Neural crest cell (in vitro differentiated cells): ENCODE measurements around the gene TRAK2. TPM values are rescaled to one million over a fixed set of nuclear protein-coding genes. Genes with fewer than 3 reads are reported as not detected.

Experiments used
- DNase-seq: peaks from one replicate; pipeline ENCODE4 v3.0.0; 2021; ENCODE audit warnings: low read depth, mixed read lengths, low spot score
- H3K27ac Mint-ChIP-seq: one replicate; pipeline ENCODE4 v1.8.0; 2021; ENCODE audit warnings: mild to moderate bottlenecking, mixed read lengths; ENCODE audit not compliant: unreplicated experiment
- H3K27me3 Mint-ChIP-seq: 2 replicates; pipeline ENCODE4 v1.8.0; 2021; ENCODE audit warnings: low read depth, mild to moderate bottlenecking, mixed read lengths
- H3K36me3 Mint-ChIP-seq: 2 replicates; pipeline ENCODE4 v1.8.0; 2021; ENCODE audit warnings: low read depth, mild to moderate bottlenecking, mixed read lengths
- H3K4me1 Mint-ChIP-seq: 2 replicates; pipeline ENCODE4 v1.8.0; 2021; ENCODE audit warnings: mixed read lengths
- H3K4me3 Mint-ChIP-seq: one replicate; pipeline ENCODE4 v1.8.0; 2021; ENCODE audit warnings: mild to moderate bottlenecking, mixed read lengths
- H3K9me3 Mint-ChIP-seq: 2 replicates; pipeline ENCODE4 v1.8.0; 2021; ENCODE audit warnings: mixed read lengths
- total RNA-seq: library from RNA; stranded (reverse); gene quantifications from 2 replicates; pipeline ENCODE4 v1.2.1, GENCODE V29; 2021
- TF ChIP-seq, protein P1 (sequence below): fragments of 200-600 bp; sonication (generic); conservative IDR thresholded peaks from 2 replicates; pipeline ENCODE4 v1.5.0; 2021; ENCODE audit warnings: antibody characterized with exemption, mild to moderate bottlenecking

The TRAK2 gene
- total RNA-seq, 1 donor from 2014 or later = 14.2 TPM

DNA sequence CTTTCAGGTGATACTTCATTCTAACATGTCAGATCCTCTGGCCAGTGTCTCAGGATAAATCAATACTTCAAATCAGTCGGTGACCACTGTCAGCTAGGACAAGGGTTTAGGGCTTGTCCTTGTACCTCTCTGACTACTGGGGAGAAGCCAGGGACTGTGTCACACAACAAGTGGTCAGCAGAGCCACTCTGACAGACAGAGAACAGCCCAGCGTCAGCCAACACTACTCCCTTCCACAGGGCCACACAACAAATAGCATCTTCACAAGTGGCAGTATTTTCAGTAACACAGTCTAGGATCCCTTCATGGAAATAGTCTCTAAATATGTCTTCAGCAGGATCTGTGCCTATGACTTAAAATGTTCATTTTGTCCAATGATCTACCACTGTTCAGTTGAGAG lies 108.3 kb downstream of the TRAK2 start:
- H3K27me3 Mint-ChIP-seq = no peaks in the 10 kb centered on the region
- peaks cover 10% of the 10 kb centered on the region for H3K9me3 Mint-ChIP-seq
- no peak overlapping the region for H3K27ac Mint-ChIP-seq
- H3K36me3 Mint-ChIP-seq = peaks cover 11% of the 10 kb centered on the region
- no peak overlapping the region for H3K4me3 Mint-ChIP-seq
- peaks cover 11% of the 10 kb centered on the region for H3K4me1 Mint-ChIP-seq
- DNase-seq = no peak
- TF ChIP-seq, protein P1, sequence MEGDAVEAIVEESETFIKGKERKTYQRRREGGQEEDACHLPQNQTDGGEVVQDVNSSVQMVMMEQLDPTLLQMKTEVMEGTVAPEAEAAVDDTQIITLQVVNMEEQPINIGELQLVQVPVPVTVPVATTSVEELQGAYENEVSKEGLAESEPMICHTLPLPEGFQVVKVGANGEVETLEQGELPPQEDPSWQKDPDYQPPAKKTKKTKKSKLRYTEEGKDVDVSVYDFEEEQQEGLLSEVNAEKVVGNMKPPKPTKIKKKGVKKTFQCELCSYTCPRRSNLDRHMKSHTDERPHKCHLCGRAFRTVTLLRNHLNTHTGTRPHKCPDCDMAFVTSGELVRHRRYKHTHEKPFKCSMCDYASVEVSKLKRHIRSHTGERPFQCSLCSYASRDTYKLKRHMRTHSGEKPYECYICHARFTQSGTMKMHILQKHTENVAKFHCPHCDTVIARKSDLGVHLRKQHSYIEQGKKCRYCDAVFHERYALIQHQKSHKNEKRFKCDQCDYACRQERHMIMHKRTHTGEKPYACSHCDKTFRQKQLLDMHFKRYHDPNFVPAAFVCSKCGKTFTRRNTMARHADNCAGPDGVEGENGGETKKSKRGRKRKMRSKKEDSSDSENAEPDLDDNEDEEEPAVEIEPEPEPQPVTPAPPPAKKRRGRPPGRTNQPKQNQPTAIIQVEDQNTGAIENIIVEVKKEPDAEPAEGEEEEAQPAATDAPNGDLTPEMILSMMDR = no peak

DNA sequence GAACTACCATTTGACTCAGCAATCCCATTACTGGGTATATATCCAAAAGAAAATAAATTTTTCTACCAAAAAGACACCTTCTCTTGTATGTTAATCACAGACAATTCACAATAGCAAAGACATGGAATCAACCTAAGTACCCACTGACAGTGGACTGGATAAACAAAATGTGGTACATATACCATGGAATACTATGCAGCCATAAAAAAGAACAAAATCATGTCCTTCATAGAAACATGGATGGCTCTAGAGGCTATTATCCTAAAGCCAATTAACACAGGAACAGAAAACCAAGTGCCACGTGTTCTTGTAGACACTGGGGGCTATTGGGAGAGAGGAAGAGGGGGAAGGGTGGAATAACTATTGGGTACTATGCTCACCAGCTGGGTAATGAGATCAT lies 121.8 kb downstream of the TRAK2 start:
- no peak overlapping the region for H3K4me3 Mint-ChIP-seq
- no peak overlapping the region for H3K27ac Mint-ChIP-seq
- peaks cover 17% of the 10 kb centered on the region for H3K9me3 Mint-ChIP-seq
- H3K27me3 Mint-ChIP-seq = no peaks in the 10 kb centered on the region
- no peak for DNase-seq
- H3K36me3 Mint-ChIP-seq = peaks cover 4% of the 10 kb centered on the region
- TF ChIP-seq, protein P1 = no peak
- H3K4me1 Mint-ChIP-seq = no peaks in the 10 kb centered on the region

DNA sequence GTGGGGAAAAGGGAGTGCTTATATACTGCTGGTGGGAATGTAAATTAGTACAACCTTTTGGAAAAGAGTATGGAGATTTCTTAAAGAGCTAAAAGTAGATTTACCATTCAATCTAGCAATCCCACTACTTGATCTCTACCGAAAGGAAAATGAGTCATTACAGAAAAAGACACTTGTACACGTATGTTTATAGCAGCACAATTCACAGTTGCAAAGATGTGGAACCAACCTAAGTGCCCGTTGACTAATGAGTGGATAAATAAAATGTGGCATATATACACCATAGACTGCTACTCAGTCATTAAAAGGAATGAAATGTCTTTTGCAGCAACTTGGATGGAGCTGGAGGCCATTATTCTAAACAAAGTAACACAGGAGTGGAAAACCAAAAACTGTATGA lies 123.6 kb downstream of the TRAK2 start:
- DNase-seq = no peak
- H3K36me3 Mint-ChIP-seq = peaks cover 15% of the 10 kb centered on the region
- H3K9me3 Mint-ChIP-seq = peaks cover 22% of the 10 kb centered on the region
- TF ChIP-seq, protein P1 = no peak
- H3K27ac Mint-ChIP-seq = no peak overlapping the region
- H3K4me3 Mint-ChIP-seq = no peak overlapping the region
- H3K4me1 Mint-ChIP-seq = no peaks in the 10 kb centered on the region
- no peaks in the 10 kb centered on the region for H3K27me3 Mint-ChIP-seq

Other genes starting within 250 kb of the TRAK2 start
- 1.9 and 2.5 TPM in 2 replicates for gene CASP8, start 190.9 kb downstream of the TRAK2 start, total RNA-seq
- 0.77 and 1.0 TPM in 2 replicates for gene FLACC1, start 94.1 kb downstream of the TRAK2 start, total RNA-seq
- 40.4 and 42.2 TPM in 2 replicates for gene STRADB, start 282 bp upstream of the TRAK2 start, total RNA-seq
- 67.5 and 67.8 TPM in 2 replicates for gene TMEM237, start 192.0 kb upstream of the TRAK2 start, total RNA-seq
- 0.18 and 0.19 TPM in 2 replicates for gene MPP4, start 247.2 kb upstream of the TRAK2 start, total RNA-seq